Measurements from ENCODE around the gene ATAD1. TPM values are rescaled to one million over a fixed set of nuclear protein-coding genes. Genes with fewer than 3 reads are reported as not detected.
A peak's percentile ranks its signal among the peaks of the same experiment; 100 is the strongest.

The ATAD1 gene
- total and polyA plus RNA-seq, 2 of the 4 experiments (the other 2 are of a cell fraction), result 12.7 to 21.9 TPM

DNA sequence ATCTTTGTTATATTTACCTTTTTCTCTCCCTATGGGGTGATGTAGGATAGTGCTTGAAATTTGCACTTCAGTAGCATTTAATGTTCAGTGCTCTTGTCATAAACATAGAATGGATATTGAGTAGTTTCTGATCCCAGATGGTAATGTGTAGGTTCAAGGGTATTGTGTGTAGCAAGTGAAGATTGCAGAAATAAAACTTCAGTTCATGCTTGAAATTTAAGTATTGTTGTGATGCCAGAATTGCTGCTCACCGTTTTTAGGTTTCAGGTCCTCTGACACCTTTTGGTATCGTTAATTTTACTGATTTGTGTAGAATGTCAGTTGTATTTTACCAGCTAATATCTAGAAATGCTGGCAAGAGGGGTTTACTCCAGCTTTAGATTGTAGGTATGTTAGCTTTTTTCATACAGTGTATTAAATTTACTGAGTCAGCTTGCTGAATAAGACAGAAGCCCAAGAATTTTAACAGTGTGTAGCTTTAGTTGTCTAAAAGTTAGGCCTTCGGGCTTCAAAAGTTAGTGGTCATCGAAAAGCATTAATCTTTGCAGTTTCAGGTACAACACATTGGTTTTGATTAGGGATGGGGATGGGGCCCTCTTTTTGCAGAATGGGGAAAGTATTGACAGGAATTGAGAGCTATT lies 47.3 kb upstream of the ATAD1 start (continued):
- TF ChIP-seq, protein P1, sequence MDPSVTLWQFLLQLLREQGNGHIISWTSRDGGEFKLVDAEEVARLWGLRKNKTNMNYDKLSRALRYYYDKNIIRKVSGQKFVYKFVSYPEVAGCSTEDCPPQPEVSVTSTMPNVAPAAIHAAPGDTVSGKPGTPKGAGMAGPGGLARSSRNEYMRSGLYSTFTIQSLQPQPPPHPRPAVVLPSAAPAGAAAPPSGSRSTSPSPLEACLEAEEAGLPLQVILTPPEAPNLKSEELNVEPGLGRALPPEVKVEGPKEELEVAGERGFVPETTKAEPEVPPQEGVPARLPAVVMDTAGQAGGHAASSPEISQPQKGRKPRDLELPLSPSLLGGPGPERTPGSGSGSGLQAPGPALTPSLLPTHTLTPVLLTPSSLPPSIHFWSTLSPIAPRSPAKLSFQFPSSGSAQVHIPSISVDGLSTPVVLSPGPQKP (IDR thresholded peaks at IDR 0.05; ENCODE audit: borderline replicate concordance, low read depth, low read length), result no peak
- no peak for TF ChIP-seq FOS (IDR thresholded peaks at IDR 0.05; ENCODE audit: low read depth, low read length)

DNA sequence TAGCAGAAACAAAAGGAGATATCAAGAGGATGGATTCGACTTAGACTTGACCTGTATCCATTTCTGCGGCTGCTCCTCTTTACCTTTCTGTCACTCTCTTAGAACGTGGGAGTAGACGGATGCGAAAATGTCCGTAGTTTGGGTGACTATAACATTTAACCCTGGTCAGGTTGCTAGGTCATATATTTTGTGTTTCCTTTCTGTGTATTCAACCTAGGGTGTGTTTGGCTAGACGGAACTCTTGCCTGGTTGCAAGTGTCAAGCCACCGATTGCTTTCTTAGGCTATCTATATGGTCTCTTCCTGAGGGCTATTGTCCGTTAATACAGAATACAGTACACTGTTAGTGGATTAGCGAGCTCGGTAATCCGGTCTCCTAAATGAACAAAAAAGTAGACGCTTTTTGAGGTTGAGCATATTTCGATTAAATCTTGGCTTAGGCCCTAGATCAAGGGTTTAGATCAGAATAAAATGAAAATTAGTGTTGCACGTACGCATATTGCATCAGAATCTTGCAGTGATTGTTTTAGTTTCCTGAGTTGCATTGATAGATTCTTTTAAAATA lies 46.6 kb upstream of the ATAD1 start:
- Histone ChIP-seq H4K5ac (ENCODE audit: low read depth, low read length) (peak overlapping the region; percentile 69; the same call in 1 of the 2 replicates), H3K23ac (ENCODE audit: low read depth, low read length) (peak overlapping the region; percentile 94), H3K4me1 (ENCODE audit: control insufficient read depth, insufficient read depth, low read length) (0 out of 2 replicates have a peak, but pooled peaks cover 1% of the 10 kb centered on the region), H2BK120ac (ENCODE audit: low read depth, low read length) (peak overlapping the region; percentile 23; the same call in 1 of the 2 replicates), H3K27me3 (ENCODE audit: control insufficient read depth, insufficient read depth, low read length) (no peaks in the 10 kb centered on the region), H3K27ac (ENCODE audit: insufficient read depth, low read length) (peak overlapping the region; percentile 91), H3K18ac (ENCODE audit: low read depth, low read length) (peak overlapping the region; percentile 79), H3K4ac (ENCODE audit: low read depth, low read length) (peak overlapping the region; percentile 44), H3K36me3 (ENCODE audit: control insufficient read depth, insufficient read depth, low read length) (no peaks in the 10 kb centered on the region), H2BK5ac (ENCODE audit: low read depth, low read length, poor library complexity, severe bottlenecking) (peak overlapping the region; percentile 91), H4K91ac (ENCODE audit: insufficient read depth, low read depth, low read length) (peak overlapping the region; percentile 54), H2BK15ac (ENCODE audit: low read depth, low read length) (0 out of 3 replicates have a peak overlapping the region, but pooled peaks have one; percentile 4), H3K79me1 (ENCODE audit: low read depth in 1 of 2, low read length in 2 of 2) (peaks cover 0 to 10% of the 10 kb centered on the region in 2 experiments; a peak in 1 of 4 replicates), H2AK5ac (ENCODE audit: low read depth, low read length) (peak overlapping the region; percentile 16), H2AFZ (replicated peaks; ENCODE audit: low read length, poor library complexity) (no peak overlapping the region), H2BK20ac (ENCODE audit: low read depth, low read length) (peak overlapping the region; percentile 2; the same call in 1 of the 2 replicates), H3K9ac (ENCODE audit: low read depth, low read length) (peak overlapping the region; percentile 100), H3K4me3 (ENCODE audit: insufficient read depth, low read depth, low read length) (peak overlapping the region; percentile 73), H3K9me1 (ENCODE audit: insufficient read depth, low read length) (no peaks in the 10 kb centered on the region), H3K14ac (replicated peaks; ENCODE audit: low read depth, low read length) (peak overlapping the region; percentile 94), H2AK9ac (replicated peaks; ENCODE audit: low read depth, low read length, poor library complexity) (peak overlapping the region; percentile 18), H4K20me1 (ENCODE audit: insufficient read depth, low read length) (peaks cover 44% of the 10 kb centered on the region; the same call in 1 of the 2 replicates), H3K56ac (ENCODE audit: extremely low read depth, insufficient read depth, low read length) (peak overlapping the region; percentile 98), H3K4me2 (ENCODE audit: low read depth, low read length) (peak overlapping the region; percentile 97), H3K9me3 (ENCODE audit: control insufficient read depth, insufficient read depth, low read length) (no peaks in the 10 kb centered on the region), H4K8ac (ENCODE audit: low read depth in 2 of 2, low read length in 2 of 2) (peak overlapping the region; percentile 4 to 61; a peak in 3 of 4 replicates)
- POLR2A ChIA-PET (ENCODE audit: unreplicated experiment), result no interaction called here
- CTCF ChIA-PET, result interaction anchor here (0.6 to 1.0 kb wide), 2 partner anchors 525 to 701 kb away, joined by 3 read pairs; no protein-coding TSS in a partner anchor
- in situ Hi-C loops (cut with MboI; ENCODE audit: low sequenced_read_pairs), result loop anchor here (5.0 kb wide), 1 partner anchor 523 kb away; no protein-coding TSS in a partner anchor
- ATAC-seq (ENCODE audit: low read depth) (no peak), DNase-seq (no peak)
- WGBS, 2 experiments (ENCODE audit: extremely low coverage in 2 of 2, insufficient read length in 1 of 2), result 0% methylated on average over 4 of the region's 16 CpGs; no CpG with 5 or more reads in 1 of the 2 experiments
- TF ChIP-seq, protein P1 (IDR thresholded peaks at IDR 0.05; ENCODE audit: borderline replicate concordance, low read depth, low read length), result no peak
- peak; percentile 82 for TF ChIP-seq CEBPB (IDR thresholded peaks at IDR 0.05; ENCODE audit: low read depth, low read length)
- intact Hi-C loops (cut with micrococcal nuclease), result loop anchor here (5.0 to 10.0 kb wide), 7 partner anchors 73 to 410 kb away; no protein-coding TSS in a partner anchor
- BruUV-seq (replicated peaks), result no TSS peak
- dilution Hi-C loops (cut with HindIII; ENCODE audit: low sequenced_read_pairs, unreplicated experiment), result no loop called here

Data from IMR-90 (cell line).